ENCODE data around the gene SHC4. TPM values are rescaled to one million over a fixed set of nuclear protein-coding genes. Genes with fewer than 3 reads are reported as not detected.

The SHC4 gene
- total and polyA plus RNA-seq, 2 of the 8 experiments (the other 6 are each of a cell fraction or from before 2014, with no cell fraction given), result 0.15 to 0.30 TPM

DNA sequence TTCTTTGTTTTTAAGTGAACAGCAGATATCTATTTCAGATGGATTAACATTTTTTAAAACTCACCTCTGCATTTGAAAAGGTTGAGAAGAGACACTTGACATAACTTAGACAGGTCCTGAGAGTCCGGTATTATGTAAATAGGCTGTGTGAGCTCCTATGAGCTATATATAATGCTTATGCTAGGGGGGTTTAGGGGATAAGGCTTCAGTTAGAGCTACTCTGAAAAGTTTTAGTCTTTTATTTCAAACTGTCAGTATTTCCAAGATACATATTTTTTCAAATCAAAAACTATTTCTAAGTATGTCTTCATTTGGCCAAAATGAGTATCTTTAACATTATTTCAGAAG, 16.9 kb downstream of the SHC4 start:
- H3K56ac ChIP-seq (replicated peaks; ENCODE audit: insufficient read length, low read depth, low read length), result no peak overlapping the region
- no peak overlapping the region for H4K5ac ChIP-seq (ENCODE audit: insufficient read length, low read depth, low read length)
- no peaks in the 10 kb centered on the region for H3K4me1 ChIP-seq (replicated peaks in 1 of 4; ENCODE audit: control insufficient read depth in 3 of 4, insufficient read depth in 4 of 4, low read length in 3 of 4)
- no peak overlapping the region for H2BK15ac ChIP-seq (ENCODE audit: low read length)
- no peak overlapping the region for H2BK20ac ChIP-seq (ENCODE audit: low read length)
- ChIA-PET CTCF (ENCODE audit: partially characterized antibody) (interaction anchor here (1.4 to 2.0 kb wide), 5 partner anchors 15 to 41 kb away, joined by 3 to 5 read pairs (median 3); no protein-coding TSS in a partner anchor), POLR2A (ENCODE audit: partially characterized antibody) (no interaction called here)
- H2BK120ac ChIP-seq (replicated peaks; ENCODE audit: low read depth, low read length), result no peak overlapping the region
- no peak overlapping the region for H3K9ac ChIP-seq (replicated peaks in 1 of 4; ENCODE audit: extremely low read depth in 1 of 4, low read depth in 3 of 4, low read length in 3 of 4)
- H3K36me3 ChIP-seq (ENCODE audit: control insufficient read depth in 2 of 4, insufficient read depth in 4 of 4, low read length in 3 of 4), result no peaks in the 10 kb centered on the region
- no peak overlapping the region for H3K4ac ChIP-seq (replicated peaks; ENCODE audit: insufficient read length, low read depth, low read length)
- no peak overlapping the region for H2BK5ac ChIP-seq (ENCODE audit: low read depth, low read length)
- H3K79me1 ChIP-seq (ENCODE audit: low read depth, low read length), result no peaks in the 10 kb centered on the region
- no peaks in the 10 kb centered on the region for H3K79me2 ChIP-seq (ENCODE audit: control insufficient read depth in 1 of 2, insufficient read depth in 2 of 2, low read length in 2 of 2)
- no peaks in the 10 kb centered on the region for H3K9me3 ChIP-seq (ENCODE audit: insufficient read depth in 2 of 2, low read depth in 1 of 2, low read length in 1 of 2)
- H4K91ac ChIP-seq (replicated peaks; ENCODE audit: insufficient read length, low read length), result no peak overlapping the region
- no peak overlapping the region for H4K8ac ChIP-seq (ENCODE audit: extremely low read depth, insufficient read depth, low read length)
- H3K23me2 ChIP-seq (ENCODE audit: low read depth, low read length), result peaks cover 2% of the 10 kb centered on the region; the same call in 1 of the 2 replicates
- no peak overlapping the region for H3K14ac ChIP-seq (ENCODE audit: insufficient read length)
- no peak overlapping the region for H2BK12ac ChIP-seq (ENCODE audit: low read depth, low read length)
- no peaks in the 10 kb centered on the region; a peak in 1 of 7 replicates for H3K27me3 ChIP-seq (replicated peaks in 1 of 4; ENCODE audit: control insufficient read depth in 3 of 4, extremely low read depth in 1 of 4, insufficient read depth in 3 of 4, low read length in 3 of 4)
- no peak overlapping the region for H3K18ac ChIP-seq (ENCODE audit: extremely low read depth, low read length)
- DNase-seq (ENCODE audit: low read depth in 1 of 2, low spot score in 2 of 2), result no peak
- H2AK5ac ChIP-seq (ENCODE audit: low read depth, low read length), result no peak overlapping the region
- no peak overlapping the region for H3K27ac ChIP-seq (ENCODE audit: low read depth, low read length)
- H4K20me1 ChIP-seq (replicated peaks in 1 of 2; ENCODE audit: control insufficient read depth in 1 of 2, insufficient read depth in 2 of 2, low read length in 2 of 2), result no peaks in the 10 kb centered on the region
- H2AFZ ChIP-seq (ENCODE audit: low read length), result no peak overlapping the region
- 95% methylated on average over 1 of the region's 1 CpG; no CpG with 5 or more reads in 1 of the 2 experiments for WGBS, 2 experiments (ENCODE audit: extremely low coverage in 1 of 2, insufficient coverage in 1 of 2, insufficient read length in 1 of 2, insufficient replicate concordance in 2 of 2, low coverage in 1 of 2, low lambda C conversion rate in 2 of 2, missing lambda C conversion rate in 1 of 2)
- H3K23ac ChIP-seq (ENCODE audit: insufficient read length), result no peak overlapping the region
- FAIRE-seq, result no peak
- no peak overlapping the region for H3K4me2 ChIP-seq (ENCODE audit: insufficient read depth in 1 of 2, low read depth in 2 of 2, low read length in 2 of 2)
- H3K4me3 ChIP-seq (ENCODE audit: extremely low read depth in 1 of 4, insufficient read depth in 2 of 4, low read depth in 3 of 4, low read length in 4 of 4), result no peak overlapping the region
- no peak for TF ChIP-seq POLR2A (IDR thresholded peaks at IDR 0.05; ENCODE audit: control extremely low read depth in 1 of 2, low read depth in 2 of 2, low read length in 2 of 2)
- no peak for TF ChIP-seq TBP (IDR thresholded peaks at IDR 0.05; ENCODE audit: low read depth, low read length)
- no peak for TF ChIP-seq RAD21 (IDR thresholded peaks at IDR 0.05 in 1 of 2, conservative IDR thresholded peaks at IDR 0.05 in 1 of 2; ENCODE audit: low read depth in 2 of 2, low read length in 2 of 2)
- TF ChIP-seq BCL11A (IDR thresholded peaks at IDR 0.05; ENCODE audit: low read depth in 2 of 2, low read length in 2 of 2), result no peak
- no peak for TF ChIP-seq SAP30 (IDR thresholded peaks at IDR 0.05; ENCODE audit: insufficient read depth, insufficient replicate concordance, low read length)
- TF ChIP-seq TAF1 (IDR thresholded peaks at IDR 0.05; ENCODE audit: low read depth, low read length), result no peak
- no peak for TF ChIP-seq RNF2 (IDR thresholded peaks at IDR 0.05; ENCODE audit: borderline replicate concordance, low read depth, low read length, missing control alignments, poor library complexity, severe bottlenecking)
- TF ChIP-seq TAF7 (optimal IDR thresholded peaks at IDR 0.05; ENCODE audit: borderline replicate concordance, low read depth, low read length), result no peak
- no peak for TF ChIP-seq RXRA (IDR thresholded peaks at IDR 0.05; ENCODE audit: insufficient read depth, low read depth, low read length)
- TF ChIP-seq SIN3A (conservative IDR thresholded peaks at IDR 0.05 in 1 of 2, IDR thresholded peaks at IDR 0.05 in 1 of 2; ENCODE audit: low read depth in 1 of 2, low read length in 2 of 2), result no peak
- TF ChIP-seq SP4 (IDR thresholded peaks at IDR 0.05; ENCODE audit: low read length), result no peak
- no peak for TF ChIP-seq ZNF274 (IDR thresholded peaks at IDR 0.05; ENCODE audit: borderline replicate concordance, extremely low read depth, low read length)
